ENCODE results near the gene FAM3B.

DNA sequence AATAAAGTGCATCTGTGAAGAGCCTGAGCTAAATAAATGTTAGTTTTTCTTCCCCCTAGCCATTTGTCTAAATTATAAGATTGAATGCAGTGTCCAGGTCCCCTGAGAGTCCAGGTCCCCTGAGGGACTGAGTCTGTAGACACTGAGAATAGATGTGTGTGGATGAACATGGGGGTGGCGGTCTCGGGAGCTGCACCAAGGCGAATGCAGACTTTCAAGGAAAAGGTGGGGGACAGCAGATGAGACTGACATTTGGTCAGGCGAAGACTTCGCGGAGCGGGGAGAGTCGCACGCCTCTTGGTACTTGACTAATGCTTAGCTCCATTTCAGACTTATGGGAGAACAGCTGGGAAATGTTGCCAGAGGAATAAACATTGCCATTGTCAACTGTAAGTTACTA lies 27.5 kb downstream of the FAM3B start:
- TF ChIP-seq POLR2A (IDR thresholded peaks at IDR 0.05; ENCODE audit: low read depth, low read length) (no peak), POLR2AphosphoS5 (IDR thresholded peaks at IDR 0.05; ENCODE audit: low read depth, low read length) (no peak), TAF1 (IDR thresholded peaks at IDR 0.05; ENCODE audit: borderline replicate concordance, low read depth, low read length) (no peak)

Measured in GM12892 (cell line).